ENCODE measurements around the gene NUP62.
"Not testable (repeated sequence)": the region's sequence is repeated elsewhere in the genome, so short reads cannot be mapped to it uniquely, and the experiment has no call there.

NUP62 gene, protein sequence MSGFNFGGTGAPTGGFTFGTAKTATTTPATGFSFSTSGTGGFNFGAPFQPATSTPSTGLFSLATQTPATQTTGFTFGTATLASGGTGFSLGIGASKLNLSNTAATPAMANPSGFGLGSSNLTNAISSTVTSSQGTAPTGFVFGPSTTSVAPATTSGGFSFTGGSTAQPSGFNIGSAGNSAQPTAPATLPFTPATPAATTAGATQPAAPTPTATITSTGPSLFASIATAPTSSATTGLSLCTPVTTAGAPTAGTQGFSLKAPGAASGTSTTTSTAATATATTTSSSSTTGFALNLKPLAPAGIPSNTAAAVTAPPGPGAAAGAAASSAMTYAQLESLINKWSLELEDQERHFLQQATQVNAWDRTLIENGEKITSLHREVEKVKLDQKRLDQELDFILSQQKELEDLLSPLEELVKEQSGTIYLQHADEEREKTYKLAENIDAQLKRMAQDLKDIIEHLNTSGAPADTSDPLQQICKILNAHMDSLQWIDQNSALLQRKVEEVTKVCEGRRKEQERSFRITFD

DNA sequence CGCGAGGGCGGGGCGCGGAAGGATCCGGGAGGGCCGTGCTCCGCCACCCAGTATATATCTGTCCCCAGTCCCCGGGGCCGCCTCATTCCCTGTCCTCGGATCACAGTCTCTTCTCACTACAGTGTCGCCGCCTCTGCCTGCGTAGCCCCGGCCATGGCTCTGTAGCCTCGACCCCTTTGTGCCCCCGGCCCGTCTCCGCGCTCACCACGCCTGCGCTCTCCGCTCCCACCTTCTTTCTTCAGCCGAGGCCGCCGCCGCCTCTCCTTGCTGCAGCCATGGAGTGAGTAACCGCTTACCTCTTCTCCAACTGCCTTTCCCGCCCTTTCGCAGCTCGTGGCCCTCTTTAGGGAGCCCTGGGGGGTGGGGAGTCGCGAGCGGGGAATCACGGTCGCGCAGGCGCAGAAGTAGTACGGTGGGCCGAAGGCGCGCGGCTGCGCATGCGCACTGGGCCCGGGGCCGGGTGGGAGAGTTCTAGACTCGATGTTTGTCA, at the start of gene NUP62, which contains the start of gene ATF5:
NUP62 (minus strand) TSS at position 384 of the 490 bp plus-strand sequence. CDS start 19,697 bp downstream, outside the sequence.
ATF5 (plus strand) TSS at position 85 of the 490 bp plus-strand sequence. CDS start 1,646 bp downstream, outside the sequence.
- DNase-seq, result peak; percentile 84

DNA sequence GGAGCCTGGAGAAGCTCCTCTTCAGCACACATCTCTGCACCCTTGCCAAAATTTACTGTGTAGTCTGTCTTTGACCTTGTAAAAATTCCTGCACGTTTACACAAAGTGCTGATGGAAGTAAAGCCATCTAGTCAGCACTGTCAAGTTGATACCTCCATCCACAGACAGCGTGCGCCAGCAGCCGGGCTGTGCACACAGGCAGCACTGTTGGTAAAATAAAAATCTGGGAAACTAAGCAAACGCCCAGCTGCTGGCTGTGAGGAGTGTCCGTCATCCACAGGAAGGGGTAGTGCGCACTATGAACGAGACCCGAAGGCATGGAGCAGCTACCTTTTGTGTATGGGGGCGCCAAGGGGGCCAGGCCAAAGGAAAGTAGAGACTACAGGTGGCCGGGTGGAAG, 49.0 kb upstream of the NUP62 start:
- DNase-seq, result no peak

DNA sequence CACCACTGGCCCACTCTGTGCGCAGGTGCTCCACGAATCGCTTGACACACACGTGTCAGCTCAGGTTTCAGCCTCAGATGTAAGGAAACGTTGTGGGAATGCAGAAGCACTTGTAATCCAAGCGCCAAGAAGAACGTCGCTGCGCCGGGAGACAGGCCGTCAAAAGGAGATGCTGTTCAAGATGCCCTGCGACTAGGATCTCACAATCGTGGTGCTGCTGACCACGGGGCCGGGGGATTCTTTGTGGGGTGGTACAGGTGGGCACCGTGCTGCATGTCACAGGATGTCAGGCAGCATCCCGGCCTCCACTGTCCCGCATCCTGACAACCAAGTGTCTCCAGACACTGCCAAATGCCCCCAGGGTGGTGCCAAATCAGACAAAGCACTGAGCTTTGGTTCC, 48.6 kb upstream of the NUP62 start:
- no peak for DNase-seq

DNA sequence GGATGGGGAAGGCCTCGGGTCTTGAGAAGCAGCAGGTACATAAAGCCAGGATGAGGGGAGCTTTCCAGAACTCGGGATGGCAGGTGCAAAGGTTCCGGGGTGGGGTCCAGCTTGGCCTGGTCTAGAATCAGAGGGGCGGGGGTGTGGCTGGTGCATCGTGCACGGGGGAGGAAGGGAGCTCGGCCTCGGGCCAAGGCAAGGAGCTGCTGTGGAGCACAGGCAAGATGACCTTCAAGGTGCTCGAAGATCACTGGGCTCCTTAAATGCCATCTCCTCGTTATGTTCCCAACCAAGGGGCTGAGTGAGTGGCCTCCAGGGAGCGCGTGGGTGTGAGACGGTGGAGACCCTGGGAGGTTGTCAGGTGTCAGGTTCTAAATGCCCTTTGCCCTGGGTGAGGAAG, 47.8 kb upstream of the NUP62 start:
- no peak for DNase-seq

DNA sequence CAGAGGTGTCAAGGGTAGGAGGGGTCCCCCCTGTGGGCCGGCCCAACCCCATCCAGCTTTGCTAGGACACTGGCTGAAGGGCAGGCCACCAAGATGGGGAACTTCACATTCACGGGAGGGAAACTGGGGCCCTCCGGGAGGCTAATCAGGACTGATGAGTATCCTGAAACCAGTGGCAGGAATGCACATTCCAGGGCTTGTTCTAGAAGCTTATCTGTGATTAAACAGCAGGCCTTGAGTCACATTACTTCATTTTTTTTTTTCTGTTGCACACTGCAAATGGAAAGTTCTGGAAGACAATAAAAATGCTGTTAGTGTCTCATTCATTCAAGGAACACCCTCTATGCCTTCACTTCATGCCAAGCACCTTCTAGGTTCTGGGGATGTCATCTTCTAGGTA, 47.2 kb upstream of the NUP62 start:
- DNase-seq, result no peak

DNA sequence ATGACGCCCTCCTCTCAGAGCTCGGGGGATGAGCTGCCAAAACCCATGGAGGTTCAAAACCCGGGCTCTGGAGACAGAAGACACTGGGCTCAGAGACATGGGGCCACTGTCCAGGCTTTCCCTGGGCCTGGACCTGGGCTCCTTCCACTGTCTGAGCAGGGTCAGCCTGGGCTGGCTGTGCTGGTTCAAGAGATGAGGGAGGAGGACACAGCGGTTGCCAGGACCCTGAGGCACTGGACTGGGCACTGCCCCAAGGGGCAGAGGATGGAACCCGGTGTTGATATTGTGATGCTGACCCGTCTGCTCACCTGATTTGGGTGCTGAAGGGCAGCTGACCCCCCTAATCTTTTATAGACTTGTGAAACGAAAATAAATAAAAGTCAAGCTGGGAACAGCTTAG, 45.7 kb upstream of the NUP62 start:
- no peak for DNase-seq

DNA sequence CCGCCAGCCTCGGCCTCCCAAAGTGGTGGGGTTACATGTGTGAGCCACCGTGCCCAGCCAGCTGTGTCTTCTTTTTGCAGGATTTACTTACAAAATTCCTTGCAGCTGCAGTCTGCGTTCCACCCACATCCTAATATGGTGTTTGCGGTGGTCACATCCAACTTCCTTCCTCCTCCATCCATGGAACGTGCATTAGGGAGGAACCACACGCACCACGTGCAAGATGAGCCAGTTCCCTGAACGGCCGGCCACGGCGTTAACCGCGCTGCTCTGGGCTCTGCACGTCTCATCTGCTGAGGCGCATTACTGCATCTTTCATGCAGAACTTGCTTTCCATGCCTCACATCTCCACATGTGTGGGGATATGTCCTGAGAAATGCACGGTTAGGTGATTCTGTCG, 44.7 kb upstream of the NUP62 start:
- no peak for DNase-seq

DNA sequence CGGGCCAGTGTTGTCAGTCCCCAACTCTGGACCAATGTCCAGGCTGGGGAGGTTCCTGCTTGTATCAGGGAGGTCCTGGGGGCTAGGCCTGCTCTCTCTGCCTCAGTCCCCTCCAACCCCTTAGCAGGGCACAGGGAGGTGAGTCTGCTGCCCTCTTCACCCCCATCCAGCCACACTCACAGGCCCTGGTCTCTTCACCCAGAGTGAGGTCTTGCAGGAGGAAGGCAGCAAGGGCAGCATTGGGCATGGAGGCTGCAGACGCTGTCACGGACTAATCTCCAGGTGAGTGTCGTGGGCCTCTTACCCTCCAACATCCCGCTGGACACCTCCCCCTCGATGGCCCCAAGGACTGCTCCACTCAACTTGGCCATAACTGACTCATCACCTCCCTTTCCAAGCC, 43.5 kb upstream of the NUP62 start:
- no peak for DNase-seq

DNA sequence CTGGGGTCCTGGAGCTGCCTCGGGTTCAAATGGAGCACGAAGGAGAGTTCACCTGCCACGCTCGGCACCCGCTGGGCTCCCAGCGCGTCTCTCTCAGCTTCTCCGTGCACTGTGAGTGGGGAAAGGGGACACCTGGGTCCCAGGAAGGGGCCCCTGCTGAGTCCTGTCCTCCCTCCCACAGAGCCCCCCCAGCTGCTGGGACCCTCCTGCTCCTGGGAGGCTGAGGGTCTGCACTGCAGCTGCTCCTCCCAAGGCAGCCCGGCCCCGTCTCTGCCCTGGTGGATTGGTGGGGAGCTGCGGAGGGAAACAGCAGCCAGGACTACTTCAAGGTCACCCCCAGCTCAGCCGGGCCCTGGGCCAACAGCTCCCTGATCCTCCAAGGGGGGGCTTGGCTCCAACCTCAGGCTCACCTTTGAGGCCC, 42.7 kb upstream of the NUP62 start:
- no peak for DNase-seq

DNA sequence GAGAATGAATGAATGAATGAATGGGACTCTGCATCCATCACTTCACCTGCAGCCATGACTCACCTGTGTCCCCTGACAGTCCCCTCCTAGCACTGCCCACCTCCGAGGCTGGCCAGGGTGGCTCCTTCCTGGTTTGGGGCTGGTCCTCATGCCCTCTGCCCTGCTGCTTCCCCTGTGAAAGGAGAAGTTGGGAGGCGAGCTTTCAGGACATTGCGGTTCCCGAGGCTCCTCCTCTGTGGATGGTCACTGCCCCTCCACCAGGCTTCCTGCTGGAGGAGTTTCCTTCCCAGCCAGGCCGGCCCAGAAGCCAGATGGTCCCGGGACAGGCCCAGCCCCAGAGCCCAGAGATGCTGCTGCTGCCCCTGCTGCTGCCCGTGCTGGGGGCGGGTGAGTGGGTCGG, 40.1 kb upstream of the NUP62 start:
- DNase-seq, result not testable (repeated sequence)

DNA sequence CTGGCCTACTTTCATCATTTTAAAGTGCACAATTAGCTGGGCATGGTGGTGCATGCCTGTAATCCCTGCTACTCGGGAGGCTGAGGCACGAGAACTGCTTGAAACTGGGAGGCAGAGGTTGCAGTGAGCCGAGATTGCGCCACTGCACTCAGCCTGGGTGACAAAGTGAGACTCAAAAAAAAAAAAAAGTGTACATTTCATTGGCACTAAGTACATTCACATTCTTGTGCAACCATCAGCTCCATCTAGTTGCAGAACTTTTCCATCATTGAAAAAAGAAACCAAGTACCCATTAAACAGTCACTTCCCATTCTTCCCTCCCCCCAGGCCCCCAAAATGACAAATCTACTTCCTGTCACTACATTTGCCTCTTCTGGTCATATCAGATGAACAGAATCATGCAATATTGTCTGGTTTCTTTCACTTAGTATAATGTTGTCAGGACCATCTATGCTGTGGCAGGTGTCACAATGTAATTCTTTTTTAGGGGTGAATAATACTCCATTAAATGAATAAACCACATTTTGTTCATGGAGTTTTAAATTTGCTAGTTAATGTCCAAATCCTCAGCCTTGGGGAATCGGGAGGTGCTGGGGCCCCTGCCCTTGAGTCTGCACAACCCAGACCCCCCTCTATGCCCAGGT, 39.1 kb upstream of the NUP62 start:
- no peak for DNase-seq

DNA sequence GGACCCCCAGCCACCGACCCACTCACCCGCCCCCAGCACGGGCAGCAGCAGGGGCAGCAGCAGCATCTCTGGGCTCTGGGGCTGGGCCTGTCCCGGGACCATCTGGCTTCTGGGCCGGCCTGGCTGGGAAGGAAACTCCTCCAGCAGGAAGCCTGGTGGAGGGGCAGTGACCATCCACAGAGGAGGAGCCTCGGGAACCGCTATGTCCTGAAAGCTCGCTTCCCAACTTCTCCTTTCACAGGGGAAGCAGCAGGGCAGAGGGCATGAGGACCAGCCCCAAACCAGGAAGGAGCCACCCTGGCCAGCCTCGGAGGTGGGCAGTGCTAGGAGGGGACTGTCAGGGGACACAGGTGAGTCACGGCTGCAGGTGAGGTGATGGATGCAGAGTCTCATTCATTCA, 31.7 kb upstream of the NUP62 start, which contains the start of gene SIGLEC11:
SIGLEC11 (minus strand) TSS at position 193 of the 400 bp plus-strand sequence; CDS start at position 102, 91 bp downstream.
- DNase-seq, result not testable (repeated sequence)

DNA sequence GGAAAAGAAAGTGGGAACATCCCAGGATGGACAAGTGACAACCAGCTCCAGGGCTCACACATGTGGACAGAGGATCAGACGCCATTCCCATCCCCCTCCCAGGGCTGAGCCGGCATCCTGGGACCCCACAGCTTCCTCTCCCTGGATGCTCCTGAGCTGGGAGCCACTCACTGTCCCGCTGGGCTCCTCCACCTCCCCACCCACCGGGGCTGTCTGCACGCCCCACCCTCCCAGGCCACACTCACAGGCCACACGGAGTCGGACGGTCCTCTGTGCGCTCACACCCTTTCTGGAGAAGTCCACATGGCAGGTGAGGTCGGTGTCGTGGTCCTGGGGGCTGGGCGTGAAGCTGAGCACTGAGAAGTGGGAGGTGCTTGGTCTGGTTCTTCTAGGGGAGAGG, 30.6 kb upstream of the NUP62 start:
- not testable (repeated sequence) for DNase-seq

DNA sequence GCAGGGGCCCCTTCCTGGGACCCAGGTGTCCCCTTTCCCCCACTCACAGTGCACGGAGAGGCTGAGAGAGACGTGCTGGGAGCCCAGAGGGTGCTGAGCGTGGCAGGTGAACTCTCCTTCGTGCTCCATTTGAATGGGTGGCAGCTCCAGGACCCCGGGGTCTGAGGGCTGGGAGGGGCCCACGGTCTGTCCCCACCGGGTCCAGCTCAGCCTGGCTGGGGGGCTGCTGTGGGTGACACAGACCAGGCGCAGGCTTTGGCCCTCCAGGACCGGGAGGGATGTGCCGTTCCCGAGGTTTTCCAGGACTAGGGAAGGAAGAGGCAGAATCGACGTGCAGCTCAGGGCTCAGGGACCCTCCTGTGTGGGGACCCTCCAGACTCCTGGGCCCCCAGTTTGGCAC, 29.3 kb upstream of the NUP62 start:
- not testable (repeated sequence) for DNase-seq

DNA sequence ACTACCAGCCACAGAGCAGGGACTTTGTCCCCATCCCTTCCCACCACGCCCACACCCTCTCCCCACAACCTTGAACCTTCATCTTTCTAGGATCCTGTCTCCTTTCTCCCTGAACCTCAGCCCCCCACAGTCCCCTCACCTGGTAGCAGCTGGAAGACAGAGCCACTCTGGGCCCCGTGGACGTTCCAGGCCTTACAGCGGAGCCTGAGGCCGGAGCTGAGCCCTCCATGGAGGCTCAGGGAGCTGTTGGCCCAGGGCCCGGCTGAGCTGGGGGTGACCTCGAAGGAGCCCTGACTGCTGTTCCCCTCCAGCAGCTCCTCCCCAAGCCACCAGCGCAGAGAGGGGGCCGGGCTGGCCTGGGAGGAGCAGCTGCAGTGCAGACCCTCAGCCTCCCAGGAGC, 28.8 kb upstream of the NUP62 start:
- DNase-seq, result not testable (repeated sequence)

DNA sequence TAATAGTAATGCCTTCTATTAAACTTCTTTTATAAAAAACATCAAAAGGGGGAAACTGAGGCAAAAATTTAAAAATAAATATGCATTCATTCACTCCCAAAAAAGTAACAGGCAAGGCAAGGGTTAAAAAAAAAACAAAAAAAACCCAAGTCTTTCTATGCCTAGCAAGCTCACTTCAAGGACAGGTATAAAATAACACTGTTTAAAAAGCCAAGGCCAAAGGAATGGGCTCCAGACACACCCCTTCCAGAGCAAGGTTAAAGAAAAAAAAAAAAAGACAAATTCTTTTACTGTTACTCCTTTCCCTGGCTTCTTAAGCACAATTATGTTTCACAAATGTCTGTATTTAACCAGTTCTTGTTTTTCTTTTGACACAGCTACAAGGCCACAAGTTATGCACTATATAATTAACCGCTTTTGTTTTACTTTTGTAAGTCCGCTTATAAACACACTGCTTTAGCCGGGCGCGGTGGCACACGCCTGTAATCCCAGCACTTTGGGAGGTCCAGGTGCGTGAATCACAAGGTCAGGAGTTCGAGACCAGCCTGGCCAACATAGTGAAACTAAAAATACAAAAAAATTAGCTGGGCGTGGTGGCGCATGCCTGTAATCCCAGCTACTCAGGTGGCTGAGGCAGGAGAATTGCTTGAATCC, 28.1 kb upstream of the NUP62 start:
- DNase-seq, result no peak

DNA sequence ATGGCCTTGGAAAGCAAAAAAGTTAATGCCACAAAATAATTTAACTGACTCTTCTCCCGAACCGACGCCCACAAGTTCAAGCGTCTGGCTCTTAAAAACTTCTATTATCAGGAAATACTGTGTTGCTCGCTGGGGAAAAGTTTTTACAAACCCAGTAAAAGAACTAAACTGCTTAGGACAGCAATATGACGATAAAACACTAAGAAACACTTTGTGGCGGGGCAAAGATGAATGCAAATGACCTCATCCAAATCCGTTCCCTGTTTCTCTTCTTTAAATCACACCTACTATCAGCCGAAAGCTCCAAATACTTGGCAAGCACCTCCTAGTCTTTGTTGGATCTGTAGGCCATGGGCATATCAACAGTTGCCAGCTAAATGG, 26.8 kb upstream of the NUP62 start:
- DNase-seq, result no peak

DNA sequence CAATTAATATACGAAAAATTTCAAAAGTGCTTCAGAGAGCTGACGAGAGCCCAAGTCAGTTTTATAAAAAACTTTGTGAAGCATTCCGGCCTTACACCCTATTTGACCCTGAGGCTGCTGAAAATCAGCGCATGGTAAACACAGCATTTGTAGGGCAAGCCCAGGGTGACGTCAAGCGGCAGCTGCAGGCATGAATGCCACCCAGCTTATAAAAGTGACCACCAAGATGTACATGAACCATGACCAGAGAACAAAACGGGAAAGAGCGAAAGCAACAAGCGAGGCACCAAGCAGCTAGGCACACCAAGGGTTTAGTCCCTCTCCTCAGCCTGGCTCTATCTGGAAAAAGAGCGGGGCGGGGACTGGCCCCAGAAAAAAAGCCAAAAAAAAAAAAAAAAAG, 25.6 kb upstream of the NUP62 start:
- DNase-seq, result no peak

DNA sequence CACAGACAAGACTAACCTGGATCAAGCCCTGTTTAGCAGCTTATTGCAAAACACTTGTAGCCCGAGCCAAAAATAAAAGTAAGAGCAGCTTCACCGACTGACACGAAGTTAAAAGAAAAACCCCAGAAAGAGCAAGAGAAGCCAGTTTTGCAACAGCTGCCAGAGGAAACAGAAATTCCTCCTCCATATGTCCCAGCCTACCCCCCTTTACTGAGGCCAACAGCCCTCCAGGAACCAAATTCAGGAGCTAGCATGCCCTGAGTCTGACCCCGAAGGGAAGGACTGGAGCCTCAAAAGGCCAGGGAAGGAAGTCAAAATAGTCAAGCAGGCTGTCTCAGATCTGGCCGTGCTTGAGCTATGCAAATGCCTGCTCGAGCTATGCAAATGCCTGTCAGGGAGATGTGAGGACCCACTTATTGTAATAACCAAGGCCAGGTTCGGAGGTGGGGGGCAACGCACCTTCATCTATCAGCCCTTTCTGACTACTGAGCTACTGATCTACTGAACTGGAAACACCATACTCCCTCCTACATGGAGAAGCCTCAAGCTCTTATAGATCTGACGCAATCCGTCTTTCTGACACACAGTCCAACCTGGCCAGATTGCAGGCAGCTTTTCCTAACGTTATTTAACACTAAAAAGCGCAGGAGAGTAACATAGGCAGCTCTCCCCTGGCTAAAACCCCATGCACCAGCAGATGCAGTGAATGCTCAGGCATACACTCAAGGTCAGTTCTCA, 25.0 kb upstream of the NUP62 start:
- DNase-seq, result no peak

DNA sequence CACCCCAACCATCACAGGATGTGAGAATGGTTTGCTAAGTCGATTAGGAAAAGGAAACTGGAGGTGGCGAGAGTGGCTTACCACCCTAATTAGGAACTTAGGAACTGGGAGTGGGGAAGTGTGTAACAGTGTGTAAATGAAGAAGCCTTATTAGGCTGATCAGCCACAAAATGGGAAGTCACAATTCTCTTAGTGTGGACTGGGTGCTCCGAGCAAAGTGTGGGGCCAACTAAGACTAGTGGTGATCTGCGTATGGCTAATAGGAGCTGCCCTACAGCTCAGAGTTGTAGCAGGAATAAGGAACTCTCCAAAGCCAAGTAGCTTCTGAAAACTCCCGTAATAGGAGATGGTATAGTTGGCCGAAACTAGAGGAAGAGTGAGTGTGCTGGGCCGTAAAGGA, 24.1 kb upstream of the NUP62 start:
- DNase-seq, result no peak

DNA sequence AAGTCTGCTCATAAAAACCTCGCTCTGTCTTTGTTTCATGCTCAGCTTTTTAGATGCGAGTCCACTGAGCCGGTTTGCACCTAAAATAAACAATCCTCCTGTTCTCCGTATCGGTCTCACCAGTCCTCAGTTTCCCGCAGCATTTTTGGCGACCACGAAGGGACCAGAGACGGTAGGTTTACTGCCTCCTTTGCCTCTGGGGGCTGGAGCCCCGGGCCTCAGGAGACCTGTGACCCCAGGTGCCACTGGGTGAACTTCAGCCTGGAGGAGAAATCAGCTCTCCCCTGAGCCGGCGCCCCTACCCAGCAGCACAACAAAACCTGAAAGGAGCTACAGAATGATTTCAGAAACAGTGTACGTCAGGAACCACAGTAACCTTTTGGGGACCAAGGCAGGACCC, 23.6 kb upstream of the NUP62 start:
- DNase-seq, result no peak

DNA sequence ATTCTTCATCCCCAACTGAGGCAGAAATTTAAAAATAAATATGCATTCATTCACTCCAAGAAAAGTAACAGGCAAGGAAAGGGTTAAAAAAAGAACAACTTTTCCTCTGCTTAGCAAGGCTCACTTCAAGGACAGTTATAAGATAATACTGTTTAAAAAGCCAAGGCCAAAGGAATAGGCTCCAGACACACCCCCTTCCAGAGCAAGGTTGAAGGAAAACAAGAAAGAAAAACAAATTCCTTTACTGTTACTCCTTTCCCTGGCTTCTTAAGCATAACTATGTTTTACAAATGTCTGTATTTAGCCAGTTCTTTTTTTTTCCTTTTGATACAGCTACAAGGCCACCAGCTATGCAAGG, 23.2 kb upstream of the NUP62 start:
- no peak for DNase-seq
